SU-DHL-6 (cell line): ENCODE measurements around the gene DIS3L2.

Experiments used
- H2AFZ ChIP-seq: fragments of 200-600 bp; sonication (generic); 2 replicates; pipeline ENCODE4 v1.6.1; 2014; ENCODE audit warnings: low read depth, mild to moderate bottlenecking, moderate library complexity, mixed read lengths, antibody characterized with exemption, low read length; ENCODE audit not compliant: severe bottlenecking
- H3F3A ChIP-seq: fragments of 200-600 bp; shearing (Covaris generic); 2 replicates; pipeline ENCODE4 v1.6.0; 2016; ENCODE audit warnings: antibody characterized with exemption, mild to moderate bottlenecking; ENCODE audit not compliant: insufficient read depth
- H3K27ac ChIP-seq: fragments of 200-600 bp; sonication (generic); 2 replicates; pipeline ENCODE4 v1.5.1; 2016; ENCODE audit warnings: low read depth, mild to moderate bottlenecking, low read length, moderate library complexity, mixed read lengths
- H3K27me3 ChIP-seq: fragments of 200-600 bp; sonication (generic), shearing (Covaris generic); 2 replicates; pipeline ENCODE4 v1.6.0; 2014; ENCODE audit warnings: mild to moderate bottlenecking, low read length
- H3K36me3 ChIP-seq: fragments of 200-600 bp; sonication (generic); 2 replicates; pipeline ENCODE4 v1.6.1; 2014; ENCODE audit warnings: mild to moderate bottlenecking, low read length, mixed read lengths
- H3K4me2 ChIP-seq: fragments of 300-600, 200-600 bp; shearing (Covaris generic), sonication (generic); 2 replicates; pipeline ENCODE4 v1.6.0; 2014; ENCODE audit warnings: low read length, low read depth, mild to moderate bottlenecking; ENCODE audit not compliant: poor library complexity, severe bottlenecking
- H3K4me3 ChIP-seq: fragments of 200-600 bp; sonication (generic); 2 replicates; pipeline ENCODE4 v1.5.1; 2014; ENCODE audit warnings: antibody characterized with exemption, low read length, mild to moderate bottlenecking, mixed read lengths; ENCODE audit not compliant: insufficient read depth, poor library complexity, severe bottlenecking
- H3K79me2 ChIP-seq: fragments of 200-600 bp; sonication (generic); 2 replicates; pipeline ENCODE4 v1.6.1; 2014; ENCODE audit warnings: mild to moderate bottlenecking, low read length, moderate library complexity; ENCODE audit not compliant: insufficient read depth
- H3K9ac ChIP-seq: fragments of 200-600 bp; sonication (generic); 2 replicates; pipeline ENCODE4 v1.7.0; 2014; ENCODE audit warnings: mild to moderate bottlenecking, low read length
- H3K9me2 ChIP-seq: fragments of 200-600 bp; sonication (generic); replicated peaks from 2 replicates; pipeline ENCODE4 v1.6.1; 2014; ENCODE audit warnings: low read length; ENCODE audit not compliant: insufficient read depth
- H3K9me3 ChIP-seq: fragments of 200-600 bp; sonication (generic); 2 replicates; pipeline ENCODE4 v1.6.1; 2014; ENCODE audit warnings: low read length, mixed read lengths; ENCODE audit not compliant: insufficient read depth
- H4K20me1 ChIP-seq: fragments of 200-600 bp; sonication (generic); 2 replicates; pipeline ENCODE4 v1.6.1; 2014; ENCODE audit warnings: low read depth, mild to moderate bottlenecking, antibody characterized with exemption, low read length, moderate library complexity, mixed read lengths
- CTCF ChIP-seq: fragments of 200-600 bp; sonication (generic); IDR thresholded peaks from one replicate; pipeline ENCODE4 v1.5.1; 2017; ENCODE audit warnings: antibody characterized with exemption, mild to moderate bottlenecking, low read length, moderate library complexity; ENCODE audit not compliant: insufficient read depth, poor library complexity, severe bottlenecking
- EZH2phosphoT487 ChIP-seq: fragments of 200-600 bp; sonication (generic), shearing (Covaris generic); conservative IDR thresholded peaks from 2 replicates; pipeline ENCODE4 v1.6.1; 2018; ENCODE audit warnings: mild to moderate bottlenecking, antibody characterized with exemption, low read length, moderate library complexity, mixed read lengths

The DIS3L2 gene

GRCh38 chr2:232250246-232251175 lies 289.0 kb downstream of the DIS3L2 start:
- TF ChIP-seq EZH2phosphoT487 (no peak), CTCF (no peak)
- no peaks in the 10 kb centered on the region for H3K27me3 ChIP-seq

GRCh38 chr2:232255033-232255432 lies 293.5 kb downstream of the DIS3L2 start:
- Histone ChIP-seq H3K4me3 (no peak overlapping the region), H3K79me2 (no peaks in the 10 kb centered on the region), H4K20me1 (no peaks in the 10 kb centered on the region)

More at GRCh38 chr2:232250246-232251175, 289.0 kb downstream of the DIS3L2 start:
- Histone ChIP-seq H3K27ac (no peak overlapping the region), H3K4me2 (no peak overlapping the region), H2AFZ (no peak overlapping the region), H3K36me3 (no peaks in the 10 kb centered on the region), H3K9ac (no peak overlapping the region), H3K9me3 (no peaks in the 10 kb centered on the region), H4K20me1 (no peaks in the 10 kb centered on the region), H3K4me3 (no peak overlapping the region), H3F3A (no peaks in the 10 kb centered on the region), H3K79me2 (no peaks in the 10 kb centered on the region), H3K9me2 (no peaks in the 10 kb centered on the region)

GRCh38 chr2:232260075-232260474 lies 298.6 kb downstream of the DIS3L2 start:
- H3K27ac ChIP-seq, result no peak overlapping the region
- H4K20me1 ChIP-seq, result no peaks in the 10 kb centered on the region
- no peaks in the 10 kb centered on the region for H3K79me2 ChIP-seq
- H3F3A ChIP-seq, result no peaks in the 10 kb centered on the region
- no peak overlapping the region for H3K4me2 ChIP-seq
- TF ChIP-seq CTCF (no peak), EZH2phosphoT487 (no peak)
- H3K36me3 ChIP-seq, result no peaks in the 10 kb centered on the region
- no peak overlapping the region for H3K4me3 ChIP-seq
- no peak overlapping the region for H3K9ac ChIP-seq
- no peaks in the 10 kb centered on the region for H3K27me3 ChIP-seq
- H3K9me2 ChIP-seq, result no peaks in the 10 kb centered on the region
- H2AFZ ChIP-seq, result no peak overlapping the region
- H3K9me3 ChIP-seq, result no peaks in the 10 kb centered on the region

More at GRCh38 chr2:232255033-232255432, 293.5 kb downstream of the DIS3L2 start:
- Histone ChIP-seq H3K27me3 (no peaks in the 10 kb centered on the region), H2AFZ (no peak overlapping the region), H3K9ac (no peak overlapping the region), H3K36me3 (no peaks in the 10 kb centered on the region), H3F3A (no peaks in the 10 kb centered on the region), H3K27ac (no peak overlapping the region), H3K4me2 (no peak overlapping the region), H3K9me3 (no peaks in the 10 kb centered on the region), H3K9me2 (no peaks in the 10 kb centered on the region)
- no peak for TF ChIP-seq EZH2phosphoT487
- no peak for TF ChIP-seq CTCF
